ENCODE measurements around the gene CPNE5. TPM values are rescaled to one million over a fixed set of nuclear protein-coding genes. Genes with fewer than 3 reads are reported as not detected.

The CPNE5 gene
- total RNA-seq, 2 experiments from 2014 or later, result 0.69 to 1.2 TPM

GRCh38 chr6:36800223-36801076 is 38.8 kb downstream of the CPNE5 start:
- Mint-ChIP-seq H3K9me3 (no peaks in the 10 kb centered on the region), H3K4me1 (ENCODE audit: low read depth) (no peaks in the 10 kb centered on the region), H3K27me3 (no peaks in the 10 kb centered on the region), H3K36me3 (ENCODE audit: low read depth) (no peaks in the 10 kb centered on the region), H3K4me3 (no peak overlapping the region), H3K27ac (no peak overlapping the region)
- ChIA-PET CTCF (interaction anchor here (1.2 kb wide), 1 partner anchor 41 kb away, joined by 4 read pairs; no protein-coding TSS in a partner anchor), POLR2A (no interaction called here)
- DNase-seq (no peak), ATAC-seq (no peak)
- intact Hi-C loops (cut with micrococcal nuclease), result no loop called here
- TF ChIP-seq CTCF (IDR thresholded peaks at IDR 0.05), result no peak

GRCh38 chr6:36798852-36799251 is 40.4 kb downstream of the CPNE5 start:
- ATAC-seq, result no peak
- CTCF ChIA-PET, result no interaction called here

GRCh38 chr6:36797653-36798052 is 41.6 kb downstream of the CPNE5 start:
- ChIA-PET CTCF (interaction anchor here (0.8 to 1.8 kb wide), 2 partner anchors 13 to 14 kb away, joined by 3 to 4 read pairs; no protein-coding TSS in a partner anchor), POLR2A (interaction anchor here (1.7 kb wide), 1 partner anchor 13 kb away, joined by 4 read pairs; no protein-coding TSS in a partner anchor)
- H3K4me3 Mint-ChIP-seq, result no peak overlapping the region
- no peak for DNase-seq
- no peaks in the 10 kb centered on the region for H3K4me1 Mint-ChIP-seq (ENCODE audit: low read depth)
- no peak for ATAC-seq
- no peaks in the 10 kb centered on the region for H3K9me3 Mint-ChIP-seq
- peaks cover 2% of the 10 kb centered on the region for H3K27me3 Mint-ChIP-seq
- H3K36me3 Mint-ChIP-seq (ENCODE audit: low read depth), result no peaks in the 10 kb centered on the region
- intact Hi-C loops (cut with micrococcal nuclease), result no loop called here
- TF ChIP-seq CTCF (IDR thresholded peaks at IDR 0.05), result no peak
- H3K27ac Mint-ChIP-seq, result no peak overlapping the region

More at GRCh38 chr6:36798852-36799251, 40.4 kb downstream of the CPNE5 start:
- Mint-ChIP-seq H3K9me3 (no peaks in the 10 kb centered on the region), H3K27me3 (no peaks in the 10 kb centered on the region), H3K4me1 (ENCODE audit: low read depth) (no peaks in the 10 kb centered on the region), H3K4me3 (no peak overlapping the region), H3K36me3 (ENCODE audit: low read depth) (no peaks in the 10 kb centered on the region), H3K27ac (no peak overlapping the region)
- POLR2A ChIA-PET, result interaction anchor here (1.7 kb wide), 1 partner anchor 15 kb away, joined by 4 read pairs; no protein-coding TSS in a partner anchor
- intact Hi-C loops (cut with micrococcal nuclease), result no loop called here
- no peak for DNase-seq
- no peak for TF ChIP-seq CTCF (IDR thresholded peaks at IDR 0.05)

GRCh38 chr6:36797055-36797454 is 42.2 kb downstream of the CPNE5 start:
- H3K4me3 Mint-ChIP-seq, result no peak overlapping the region
- ATAC-seq (no peak), DNase-seq (no peak)
- H3K27ac Mint-ChIP-seq, result no peak overlapping the region
- intact Hi-C loops (cut with micrococcal nuclease), result no loop called here
- ChIA-PET POLR2A (no interaction called here), CTCF (interaction anchor here (1.5 to 1.9 kb wide), 3 partner anchors 12 to 31 kb away, joined by 4 to 9 read pairs (median 4); no protein-coding TSS in a partner anchor)
- no peaks in the 10 kb centered on the region for H3K4me1 Mint-ChIP-seq (ENCODE audit: low read depth)
- H3K27me3 Mint-ChIP-seq, result peaks cover 3% of the 10 kb centered on the region
- no peaks in the 10 kb centered on the region for H3K9me3 Mint-ChIP-seq
- no peak for TF ChIP-seq CTCF (IDR thresholded peaks at IDR 0.05)
- no peaks in the 10 kb centered on the region for H3K36me3 Mint-ChIP-seq (ENCODE audit: low read depth)

GRCh38 chr6:36794713-36795065 is 44.6 kb downstream of the CPNE5 start:
- no peak for TF ChIP-seq CTCF (IDR thresholded peaks at IDR 0.05)
- no peaks in the 10 kb centered on the region for H3K36me3 Mint-ChIP-seq (ENCODE audit: low read depth)
- intact Hi-C loops (cut with micrococcal nuclease), result no loop called here
- DNase-seq (no peak), ATAC-seq (no peak)
- H3K4me1 Mint-ChIP-seq (ENCODE audit: low read depth), result no peaks in the 10 kb centered on the region
- no peak overlapping the region for H3K27ac Mint-ChIP-seq
- H3K9me3 Mint-ChIP-seq, result no peaks in the 10 kb centered on the region
- peaks cover 6% of the 10 kb centered on the region for H3K27me3 Mint-ChIP-seq
- ChIA-PET POLR2A (no interaction called here), CTCF (interaction anchor here (0.8 to 17.2 kb wide), 3 partner anchors 10 to 29 kb away, joined by 3 to 477 read pairs (median 5); no protein-coding TSS in a partner anchor)
- H3K4me3 Mint-ChIP-seq, result no peak overlapping the region
